HG02884 (cell line): ENCODE results near the gene GTF3C2.
"Not testable (repeated sequence)": the region's sequence is repeated elsewhere in the genome, so short reads cannot be mapped to it uniquely, and the experiment has no call there.

Source experiments
- ATAC-seq: cut with Tn5 transposase; IDR thresholded peaks from one replicate; pipeline ENCODE4 v1.9.1; 2021; ENCODE audit warnings: mild to moderate bottlenecking, moderate library complexity; ENCODE audit not compliant: unreplicated experiment

Gene GTF3C2

DNA sequence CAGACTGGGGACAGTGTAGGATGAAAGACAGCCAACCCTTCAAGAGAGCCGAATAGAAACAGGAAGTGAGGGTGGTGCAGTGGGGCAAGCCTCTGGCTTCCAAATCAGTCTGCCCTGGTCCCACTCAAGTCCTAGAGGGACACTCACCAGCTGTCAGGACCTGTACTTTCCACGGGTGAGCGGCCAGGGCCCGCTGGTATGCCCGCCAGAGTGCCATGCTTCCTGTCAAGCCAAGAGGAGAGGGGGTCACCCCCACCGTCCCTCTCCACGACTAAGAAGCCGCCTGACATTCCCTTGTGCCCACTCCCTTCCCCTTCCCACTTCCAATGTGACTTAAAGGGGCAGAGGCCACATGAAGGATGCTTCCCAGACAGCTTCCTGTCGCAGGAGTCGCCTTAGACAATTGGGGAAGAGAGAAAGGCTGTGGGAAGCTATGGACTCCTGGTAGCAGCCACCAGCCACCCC lies 34.2 kb downstream of the GTF3C2 start:
- ATAC-seq = peak; percentile 9

- ATAC-seq = no peak
Measured at GRCh38 chr2:27320958-27321543, 35.5 kb downstream of the GTF3C2 start.

GRCh38 chr2:27319839-27320238 lies 36.7 kb downstream of the GTF3C2 start:
- not testable (repeated sequence) for ATAC-seq

DNA sequence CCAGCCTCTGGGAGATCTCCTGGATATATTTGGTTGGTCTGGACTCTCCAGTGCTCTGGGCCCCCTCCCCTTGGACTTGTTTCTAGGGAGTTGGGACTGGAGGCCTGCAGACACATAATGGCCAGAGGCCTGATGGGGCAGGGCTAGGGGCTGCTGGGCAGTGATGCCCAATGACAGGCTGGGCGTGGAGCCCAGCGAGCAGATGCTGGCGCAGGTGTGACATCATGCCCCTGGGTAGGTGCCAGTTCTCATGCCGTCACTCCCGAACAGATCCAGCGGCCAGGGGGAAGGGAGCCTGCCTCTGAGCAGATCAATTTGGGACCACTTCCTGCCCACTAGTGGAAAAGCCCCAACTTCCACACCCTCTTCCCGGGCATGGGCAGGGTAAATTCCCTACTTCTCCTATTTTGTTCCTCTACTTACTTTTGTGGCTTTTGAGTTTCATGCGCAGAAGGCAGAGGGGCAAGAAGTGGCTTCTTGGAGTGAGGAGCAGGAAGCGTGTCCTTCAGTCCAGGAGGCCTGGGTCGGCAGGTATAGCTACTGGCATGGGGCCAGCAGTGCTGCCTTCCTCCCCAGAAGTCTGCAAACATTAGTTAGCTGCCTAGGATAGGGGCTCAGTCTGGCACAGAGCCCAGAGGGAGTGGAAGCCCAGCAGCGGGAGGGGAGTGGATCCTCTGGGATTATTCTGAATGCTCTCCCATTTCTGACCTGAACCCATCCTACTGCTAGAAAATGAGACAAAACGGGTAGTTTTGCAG lies 39.7 kb downstream of the GTF3C2 start:
- no peak for ATAC-seq

DNA sequence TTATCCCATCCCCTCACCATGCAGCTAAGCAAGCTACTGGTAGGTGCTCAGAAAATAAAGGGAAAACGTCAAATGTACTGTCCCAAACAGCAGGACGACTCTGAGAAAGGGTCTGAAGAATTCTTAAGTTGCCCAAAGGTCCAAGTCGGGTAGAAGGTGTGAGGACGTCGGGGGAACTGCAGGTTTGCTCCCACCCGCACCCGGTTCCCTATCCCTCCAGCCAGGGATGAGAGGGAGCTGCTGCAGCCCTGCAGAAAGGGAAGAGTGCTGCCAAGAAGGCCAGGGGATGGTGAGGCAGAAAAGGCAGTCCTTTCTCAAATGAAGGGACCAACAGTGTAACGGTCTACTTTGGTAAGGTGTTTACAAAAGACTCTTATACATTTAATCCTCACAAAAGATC lies 41.4 kb downstream of the GTF3C2 start:
- ATAC-seq = no peak

DNA sequence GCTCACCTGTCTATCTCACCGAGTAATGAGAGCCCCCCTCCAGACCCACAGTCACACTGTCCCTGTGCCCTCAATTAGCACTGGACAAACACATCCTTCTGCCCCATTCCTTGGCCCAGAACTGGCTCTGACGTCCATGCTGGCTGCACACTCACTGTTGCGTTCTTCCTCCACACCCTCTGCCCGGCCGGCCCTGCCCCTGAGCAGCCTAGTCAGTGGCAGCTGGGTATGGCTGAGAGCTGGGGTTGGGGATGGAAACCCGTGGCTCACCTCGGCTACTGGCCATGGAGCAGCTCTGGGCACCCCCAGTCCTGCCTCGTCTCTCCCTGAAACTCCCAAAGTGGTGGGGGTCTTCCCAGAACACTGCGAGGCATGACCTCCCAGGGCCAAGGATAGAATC lies 41.9 kb downstream of the GTF3C2 start:
- no peak for ATAC-seq

- no peak for ATAC-seq
Measured at GRCh38 chr2:27313882-27314645, 42.5 kb downstream of the GTF3C2 start.

DNA sequence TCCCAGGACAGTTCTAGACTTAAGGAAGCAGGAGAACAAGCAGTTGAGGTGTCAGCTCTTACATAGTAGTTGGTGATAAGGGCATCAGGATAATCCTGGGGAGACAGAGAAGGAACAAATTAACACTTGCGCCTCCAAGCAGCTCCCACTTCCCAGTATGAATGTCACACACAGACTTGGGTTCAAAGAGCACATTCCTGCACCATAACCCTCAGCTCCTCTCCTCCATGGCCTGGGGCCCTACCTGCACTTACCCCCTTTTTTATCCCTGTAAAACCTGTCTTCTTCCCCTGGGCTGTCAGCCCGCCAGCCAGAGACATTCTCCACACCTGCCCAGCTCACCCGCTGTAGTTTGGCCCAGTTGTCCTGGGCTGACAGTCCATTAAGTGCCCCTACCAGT lies 44.4 kb downstream of the GTF3C2 start:
- ATAC-seq = no peak

DNA sequence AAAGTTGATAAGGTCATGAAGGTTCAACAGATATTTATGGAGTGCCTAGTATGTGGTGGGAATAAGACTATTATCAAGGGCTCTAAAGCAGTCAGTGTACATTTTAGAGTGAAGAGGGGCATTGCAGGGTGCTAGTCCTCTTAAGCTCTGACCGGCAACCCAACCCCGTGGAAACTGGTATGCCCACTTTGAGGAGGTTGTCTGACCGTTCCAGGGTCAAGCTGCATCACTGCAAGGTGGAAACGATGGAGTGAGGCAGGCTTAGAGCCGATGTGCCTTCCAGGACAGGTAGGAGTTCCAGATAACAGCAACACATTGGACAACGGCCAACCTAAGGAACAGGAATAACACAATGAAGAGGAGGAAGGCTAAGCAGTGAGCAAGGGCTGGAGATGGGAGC lies 46.9 kb downstream of the GTF3C2 start:
- ATAC-seq = no peak

GRCh38 chr2:27308359-27308881 lies 48.1 kb downstream of the GTF3C2 start, which contains the start of gene UCN:
Gene UCN (minus strand): TSS chr2:27308445. CDS start chr2:27307895, 550 bp downstream.
- ATAC-seq = no peak

- ATAC-seq = no peak
Measured at GRCh38 chr2:27307545-27308358, 48.8 kb downstream of the GTF3C2 start.

DNA sequence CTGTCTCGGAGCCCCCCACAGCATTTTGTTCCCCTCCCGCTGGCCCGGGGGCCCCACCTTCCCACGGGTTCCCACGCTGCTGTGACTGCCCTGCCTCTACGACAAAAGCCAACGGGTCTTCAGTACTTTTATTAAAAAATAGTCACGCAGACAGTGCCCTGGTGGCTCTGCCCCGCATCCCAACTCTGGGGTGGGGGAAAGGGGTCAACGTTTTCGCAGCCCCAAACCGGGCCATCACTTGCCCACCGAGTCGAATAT lies 49.3 kb downstream of the GTF3C2 start:
- no peak for ATAC-seq

DNA sequence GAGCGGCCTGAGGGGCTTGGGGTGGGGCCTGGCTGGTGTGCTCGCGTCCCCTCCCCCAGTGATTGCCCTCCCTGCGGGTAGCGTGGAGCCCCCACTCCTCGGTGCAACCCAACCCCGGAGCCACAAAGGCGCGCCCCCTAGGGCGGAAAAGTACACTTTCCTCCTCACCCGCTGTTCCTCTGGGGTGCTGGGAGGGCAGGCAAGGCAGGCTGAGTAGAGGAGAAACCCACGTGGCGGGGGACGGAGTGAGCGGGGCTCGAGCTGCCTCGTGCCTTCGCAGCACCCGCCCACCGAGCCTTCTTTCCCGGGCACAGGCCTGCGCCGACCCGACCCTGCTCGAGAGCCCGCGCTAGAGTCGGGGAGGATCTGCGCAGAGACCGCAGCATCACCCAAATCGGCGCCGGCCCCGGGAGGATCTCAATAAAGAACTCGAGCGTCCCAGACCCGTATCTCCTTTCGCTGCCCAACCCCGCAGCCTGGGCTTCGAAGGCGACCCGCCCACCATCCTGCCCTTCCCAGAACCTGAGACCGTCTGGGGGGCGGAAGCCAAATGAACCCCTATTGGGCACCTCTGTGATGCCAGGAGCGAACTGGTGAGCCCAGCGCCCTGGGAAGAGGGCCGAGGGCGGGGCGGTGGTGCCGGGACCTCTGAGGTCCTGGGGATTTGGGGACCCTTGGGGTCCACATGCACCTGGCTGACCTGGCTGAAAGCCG lies 49.8 kb downstream of the GTF3C2 start:
- no peak for ATAC-seq

- no peak for ATAC-seq
Measured at GRCh38 chr2:27306136-27306535, 50.4 kb downstream of the GTF3C2 start.

DNA sequence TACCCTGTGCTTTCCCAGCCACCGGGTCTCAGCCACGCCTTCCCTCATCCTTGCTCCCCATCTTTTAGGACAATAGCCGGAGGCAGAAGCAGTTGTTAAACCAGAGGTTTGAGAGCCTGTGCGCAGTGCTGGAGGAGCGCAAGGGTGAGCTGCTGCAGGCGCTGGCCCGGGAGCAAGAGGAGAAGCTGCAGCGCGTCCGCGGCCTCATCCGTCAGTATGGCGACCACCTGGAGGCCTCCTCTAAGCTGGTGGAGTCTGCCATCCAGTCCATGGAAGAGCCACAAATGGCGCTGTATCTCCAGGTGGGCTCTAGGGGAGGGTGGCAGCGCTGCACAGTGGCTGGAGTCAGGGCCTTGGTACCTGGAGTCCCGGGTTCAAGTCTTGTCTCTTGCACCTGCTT lies 51.0 kb downstream of the GTF3C2 start:
- ATAC-seq = no peak

DNA sequence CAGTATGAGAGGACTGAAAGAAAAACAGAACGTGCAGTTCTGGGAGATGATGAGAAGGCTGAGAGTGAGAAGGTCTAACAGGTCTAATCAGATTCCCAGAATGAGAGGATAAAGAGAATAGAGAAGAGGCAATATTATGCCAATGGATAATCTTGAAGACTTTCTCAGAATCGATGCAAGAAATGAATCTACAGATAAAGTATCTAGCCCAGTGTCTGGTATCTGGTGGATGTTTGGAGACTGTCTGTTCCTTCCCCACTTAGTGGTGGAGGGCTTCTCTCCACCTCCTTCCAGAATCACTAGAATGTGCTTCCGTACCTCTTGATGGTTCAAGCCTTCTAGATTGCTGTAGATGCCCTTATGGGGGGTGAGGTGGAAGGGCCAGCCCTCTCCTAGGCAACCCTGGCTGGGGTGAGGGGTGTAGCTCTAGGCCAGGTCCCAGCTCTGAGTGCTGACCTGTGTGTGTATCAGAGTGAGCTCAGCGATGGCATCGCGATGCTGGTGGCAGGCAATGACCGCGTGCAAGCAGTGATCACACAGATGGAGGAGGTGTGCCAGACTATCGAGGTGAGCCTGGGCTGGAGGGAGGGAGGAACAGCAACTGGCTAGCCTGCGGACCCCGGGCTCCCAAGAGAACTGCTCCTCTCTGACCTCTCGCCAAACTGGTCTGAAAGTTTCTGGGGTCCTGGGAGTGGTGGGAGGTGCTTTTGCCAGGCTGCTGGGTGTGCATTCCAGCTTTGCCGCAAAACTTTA lies 51.9 kb downstream of the GTF3C2 start:
- ATAC-seq = no peak

- ATAC-seq = no peak
Measured at GRCh38 chr2:27303093-27304025, 53.2 kb downstream of the GTF3C2 start.

DNA sequence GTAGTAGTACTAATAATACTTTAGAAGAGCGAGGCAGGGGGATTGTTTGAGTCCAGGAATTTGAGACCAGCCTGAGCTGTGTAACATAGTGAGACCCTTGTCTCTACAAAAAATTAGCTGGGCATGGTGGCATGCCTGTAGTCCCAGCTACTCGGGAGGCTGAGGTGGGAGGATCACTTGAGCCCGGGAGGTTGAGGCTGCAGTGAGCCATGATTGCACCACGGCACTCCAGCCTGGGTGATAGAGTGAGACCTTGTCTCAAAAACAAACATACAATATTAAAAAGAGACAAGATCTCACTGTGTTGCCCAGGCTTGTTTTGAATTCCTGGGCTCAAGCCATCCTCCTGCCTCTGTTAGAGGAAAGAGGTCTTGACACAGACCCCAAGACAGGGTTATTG lies 56.0 kb downstream of the GTF3C2 start:
- not testable (repeated sequence) for ATAC-seq
